GM19324 (cell line): ENCODE measurements around the gene PPFIA4.

Source experiments
- ATAC-seq: cut with Tn5 transposase; IDR thresholded peaks from one replicate; pipeline ENCODE4 v1.9.1; 2021; ENCODE audit warnings: mild to moderate bottlenecking, moderate library complexity; ENCODE audit not compliant: unreplicated experiment, low FRiP score

The PPFIA4 gene

GRCh38 chr1:203039609-203040512 is 13.6 kb downstream of the PPFIA4 start:
- ATAC-seq: no peak

DNA sequence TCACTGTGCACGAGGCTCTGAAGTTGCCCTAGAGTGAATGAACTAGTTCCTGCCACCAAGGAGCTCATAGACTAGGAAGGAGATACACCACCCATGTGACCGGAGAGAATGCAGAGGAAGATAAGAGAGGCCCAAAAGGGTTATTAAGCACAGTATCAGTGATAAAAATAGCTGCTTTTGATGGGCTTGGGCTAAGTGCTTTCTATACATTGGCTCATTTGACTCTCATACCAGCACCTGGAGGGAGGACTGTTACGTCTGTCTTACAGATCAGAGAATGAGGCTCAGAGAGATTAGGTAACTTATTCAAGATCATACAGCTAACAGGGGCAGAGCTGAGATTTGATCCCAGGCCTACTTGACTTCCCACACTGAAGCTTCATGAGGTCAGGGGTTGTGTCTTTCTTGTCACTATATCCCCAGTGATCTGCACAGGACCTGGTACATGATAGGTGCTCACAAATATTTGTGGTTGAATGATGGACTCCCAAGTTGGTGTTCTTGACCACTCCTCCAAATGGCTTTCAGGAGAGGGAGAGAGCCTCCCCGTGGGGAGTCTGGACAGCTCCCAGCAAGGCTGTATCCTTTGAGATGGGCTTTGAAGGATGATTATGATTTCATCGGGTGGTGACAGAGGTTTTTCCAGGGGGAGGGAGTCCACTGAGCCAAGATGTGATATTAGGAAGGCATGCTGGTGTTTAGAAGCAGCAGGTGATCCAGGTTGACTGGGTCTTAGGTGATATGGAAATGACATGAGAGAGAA is 14.4 kb downstream of the PPFIA4 start:
- no peak for ATAC-seq

GRCh38 chr1:203041351-203041932 is 15.2 kb downstream of the PPFIA4 start:
- no peak for ATAC-seq

- ATAC-seq: no peak
Observed at GRCh38 chr1:203043830-203044545, 17.7 kb downstream of the PPFIA4 start.

DNA sequence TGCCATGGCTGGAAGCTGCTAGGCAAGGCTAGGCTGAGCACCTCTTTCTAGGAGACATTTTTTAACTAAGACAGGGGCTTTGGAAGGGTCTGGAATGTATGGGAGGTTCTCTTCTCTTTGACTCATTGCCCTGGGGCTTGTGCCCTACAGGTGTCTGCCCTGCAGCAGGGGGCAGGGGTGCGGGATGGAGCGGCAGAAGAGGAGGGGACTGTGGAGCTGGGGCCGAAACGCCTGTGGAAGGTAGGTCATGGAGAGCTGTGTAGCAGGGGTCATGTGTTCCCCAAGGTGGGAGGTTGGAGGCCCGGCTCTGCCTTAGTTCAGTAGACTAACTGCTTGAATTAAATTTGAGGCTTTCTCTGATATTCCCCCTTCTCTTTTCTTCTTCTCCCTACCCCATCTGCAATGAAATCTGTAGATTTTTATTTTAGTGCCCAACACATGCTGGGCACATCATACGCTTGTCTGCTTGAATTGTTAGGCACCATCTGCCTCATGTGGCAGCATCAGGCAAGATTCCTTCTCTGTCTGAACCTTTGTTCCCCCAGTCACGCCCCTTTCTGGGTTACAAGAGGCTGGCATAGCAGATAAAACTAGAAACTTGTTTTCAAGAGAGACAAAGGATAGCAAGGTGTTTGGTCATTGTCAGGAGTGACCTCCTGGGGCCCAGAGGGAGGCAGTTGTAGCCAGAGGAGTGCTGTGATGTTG is 18.4 kb downstream of the PPFIA4 start:
- ATAC-seq: no peak

- ATAC-seq: no peak
Observed at GRCh38 chr1:203045336-203045735, 19.0 kb downstream of the PPFIA4 start.

- ATAC-seq: no peak
Observed at GRCh38 chr1:203045821-203046594, 19.7 kb downstream of the PPFIA4 start.

DNA sequence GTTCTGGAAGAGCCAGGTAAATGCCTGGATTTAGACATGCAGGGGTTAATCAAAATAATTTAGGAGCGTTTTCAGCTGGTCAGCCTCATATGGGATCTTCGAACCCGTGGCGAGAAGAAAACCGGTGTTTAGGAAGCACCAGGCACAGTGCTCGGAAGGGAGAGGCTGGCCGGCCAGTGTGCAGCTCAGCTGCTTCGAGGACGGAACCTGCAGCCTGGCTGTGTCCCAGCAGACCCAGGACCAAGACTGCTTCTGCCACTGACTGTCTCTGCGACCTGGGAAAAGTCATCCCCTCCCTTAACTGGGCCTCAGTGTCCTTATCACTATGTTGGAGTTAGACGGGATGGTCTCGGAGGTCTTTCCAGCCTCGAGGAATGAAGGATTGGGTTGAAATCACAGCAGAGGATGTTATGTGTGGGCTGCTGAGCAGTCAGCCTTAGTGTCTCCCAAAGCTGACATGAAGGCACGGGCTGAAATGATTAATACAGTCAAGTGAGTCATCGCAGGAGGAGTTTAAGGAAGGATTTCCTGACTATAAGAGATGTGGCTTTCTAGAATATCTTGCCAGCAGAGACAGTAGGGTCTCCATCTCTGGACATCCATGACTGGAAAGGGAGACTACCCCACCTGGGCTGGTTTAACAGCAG is 20.8 kb downstream of the PPFIA4 start:
- ATAC-seq: no peak

DNA sequence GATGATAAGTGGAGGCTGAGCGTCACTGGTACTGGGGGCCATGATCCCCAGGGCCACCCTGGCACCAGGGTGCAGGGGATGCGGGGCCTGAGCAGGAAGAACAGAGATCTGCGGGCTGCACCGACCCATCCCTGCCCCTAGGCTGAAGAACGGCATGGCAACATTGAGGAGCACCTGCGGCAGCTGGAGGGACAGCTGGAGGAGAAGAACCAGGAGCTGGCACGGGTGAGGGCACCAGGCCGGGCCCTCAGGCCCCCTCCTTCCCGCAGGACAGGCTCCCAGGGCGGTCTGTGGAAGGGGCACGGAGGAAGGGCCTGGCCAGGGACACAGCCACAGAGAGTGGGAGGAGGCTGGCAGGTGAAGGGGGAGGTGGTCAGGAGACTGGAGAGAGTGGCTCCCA is 21.8 kb downstream of the PPFIA4 start:
- ATAC-seq: no peak

- no peak for ATAC-seq
Observed at GRCh38 chr1:203048555-203049051, 22.3 kb downstream of the PPFIA4 start.

- ATAC-seq: no peak
Observed at GRCh38 chr1:203049077-203049476, 22.8 kb downstream of the PPFIA4 start.

DNA sequence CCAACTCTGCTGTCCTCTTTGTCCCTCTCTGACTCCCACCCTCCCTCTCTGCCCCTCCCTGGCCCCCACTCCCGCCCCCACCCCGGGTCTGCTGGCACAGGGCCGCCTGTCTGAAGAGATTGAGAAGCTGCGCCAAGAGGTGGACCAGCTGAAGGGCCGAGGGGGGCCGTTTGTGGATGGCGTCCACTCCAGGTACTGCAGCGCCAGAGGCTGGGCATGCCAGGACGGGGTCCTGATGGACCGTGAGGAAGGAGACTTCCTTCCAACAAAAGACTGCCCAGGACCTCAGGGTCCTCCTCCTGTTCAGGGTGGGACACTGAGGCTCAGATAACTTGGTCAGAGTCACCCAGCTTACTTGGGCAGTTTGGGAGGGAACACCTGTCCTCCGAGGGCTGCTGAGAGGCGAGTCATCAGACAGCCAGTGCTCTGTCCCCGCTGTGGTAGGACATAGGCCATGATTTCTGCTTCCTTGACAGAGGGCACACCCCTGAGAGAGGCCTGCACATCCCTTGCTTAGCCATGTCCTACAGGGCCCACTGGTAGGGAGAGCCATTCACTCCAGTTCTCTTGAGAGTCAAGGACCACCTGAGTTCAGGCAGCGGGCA is 23.4 kb downstream of the PPFIA4 start:
- no peak for ATAC-seq

DNA sequence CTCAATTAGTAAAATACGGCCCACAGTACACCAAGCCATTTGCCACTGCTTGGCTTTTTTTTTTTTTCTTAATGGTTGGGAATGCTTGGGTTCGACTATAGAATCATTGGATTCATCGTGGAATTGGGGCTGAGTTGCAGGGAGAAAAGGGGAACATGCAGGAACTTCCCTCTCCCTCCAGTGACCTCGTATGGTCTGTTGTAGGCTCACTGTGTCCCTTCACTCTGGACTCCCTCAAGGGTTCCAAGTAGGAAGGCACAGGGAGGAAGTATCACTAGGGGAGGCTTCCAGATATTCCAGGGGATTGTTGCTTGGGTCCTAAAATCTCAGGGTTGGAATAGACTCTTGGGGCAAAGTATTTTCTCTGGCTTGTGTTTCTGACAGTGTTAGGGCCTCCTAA is 24.5 kb downstream of the PPFIA4 start:
- ATAC-seq: no peak

GRCh38 chr1:203051841-203052324 is 25.6 kb downstream of the PPFIA4 start:
- ATAC-seq: no peak

DNA sequence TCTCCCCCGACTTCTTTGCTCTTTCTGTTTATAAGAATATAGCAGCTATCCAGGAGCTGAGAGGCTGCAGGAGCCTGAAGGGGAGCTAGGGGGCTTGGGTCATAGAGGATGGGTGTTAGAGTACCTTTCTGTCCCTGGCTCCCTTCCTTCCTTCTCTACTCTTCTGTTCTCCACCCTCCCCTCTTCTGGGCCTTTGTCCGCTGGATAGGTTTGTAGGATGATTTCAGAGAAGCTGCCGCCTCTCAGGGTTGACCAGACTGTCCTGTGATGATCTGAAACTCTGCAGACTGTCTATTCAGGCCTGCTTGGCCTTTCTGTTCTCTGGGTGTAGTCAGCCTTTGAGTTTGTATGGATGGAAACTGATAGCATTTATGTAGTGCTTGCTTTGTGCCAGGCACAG is 26.3 kb downstream of the PPFIA4 start:
- no peak for ATAC-seq

GRCh38 chr1:203054184-203054583 is 27.9 kb downstream of the PPFIA4 start:
- ATAC-seq: no peak

- ATAC-seq: no peak
Observed at GRCh38 chr1:203054642-203055041, 28.4 kb downstream of the PPFIA4 start.

DNA sequence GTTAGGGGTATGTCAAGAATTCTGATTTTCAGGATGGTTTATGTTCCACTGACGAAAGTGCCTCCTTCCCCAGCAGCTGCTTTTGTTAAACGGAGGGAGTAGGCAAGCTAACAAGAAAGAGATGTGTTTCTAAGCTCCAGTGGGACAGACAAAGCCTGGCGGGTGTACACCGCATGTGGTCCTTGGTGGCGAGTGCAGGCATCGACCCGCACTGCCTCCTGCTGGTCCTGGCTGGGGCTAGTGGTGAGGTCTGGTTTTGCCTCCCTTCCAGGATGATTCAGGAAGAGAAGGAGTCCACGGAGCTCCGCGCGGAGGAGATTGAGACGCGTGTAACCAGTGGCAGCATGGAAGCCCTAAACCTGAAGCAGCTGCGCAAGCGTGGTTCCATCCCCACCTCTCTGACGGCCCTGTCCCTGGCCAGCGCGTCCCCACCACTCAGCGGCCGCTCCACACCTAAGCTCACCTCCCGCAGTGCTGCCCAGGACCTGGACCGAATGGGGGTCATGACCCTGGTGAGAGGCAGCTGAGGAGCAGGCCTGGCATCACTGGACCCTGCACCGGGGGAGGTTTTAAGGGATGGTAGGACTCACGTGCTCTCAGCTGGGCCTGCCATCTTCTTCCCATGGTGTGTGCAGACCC is 29.0 kb downstream of the PPFIA4 start:
- no peak for ATAC-seq
